Measurements from ENCODE around the gene SPTB.
"Not testable (repeated sequence)": the region's sequence is repeated elsewhere in the genome, so short reads cannot be mapped to it uniquely, and the experiment has no call there.

The SPTB gene

GRCh38 chr14:64821651-64822050 lies 58.1 kb downstream of the SPTB start:
- no peak for DNase-seq (ENCODE audit: low read depth, low spot score)

- DNase-seq (ENCODE audit: low read depth, low spot score) = no peak
Measured at GRCh38 chr14:64818151-64818550, 61.6 kb downstream of the SPTB start.

- no peak for DNase-seq (ENCODE audit: low read depth, low spot score)
Measured at GRCh38 chr14:64817631-64818030, 62.1 kb downstream of the SPTB start.

- no peak for DNase-seq (ENCODE audit: low read depth, low spot score)
Measured at GRCh38 chr14:64816221-64816783, 63.4 kb downstream of the SPTB start.

GRCh38 chr14:64815257-64815656 lies 64.5 kb downstream of the SPTB start:
- DNase-seq (ENCODE audit: low read depth, low spot score) = no peak

GRCh38 chr14:64812412-64812811 lies 67.3 kb downstream of the SPTB start:
- DNase-seq (ENCODE audit: low read depth, low spot score) = no peak

GRCh38 chr14:64811676-64812075 lies 68.0 kb downstream of the SPTB start:
- no peak for DNase-seq (ENCODE audit: low read depth, low spot score)

GRCh38 chr14:64808449-64808848 lies 71.3 kb downstream of the SPTB start:
- DNase-seq (ENCODE audit: low read depth, low spot score) = no peak

GRCh38 chr14:64807551-64807950 lies 72.2 kb downstream of the SPTB start:
- no peak for DNase-seq (ENCODE audit: low read depth, low spot score)

GRCh38 chr14:64806862-64807495 lies 72.7 kb downstream of the SPTB start:
- no peak for DNase-seq (ENCODE audit: low read depth, low spot score)

- DNase-seq (ENCODE audit: low read depth, low spot score) = no peak
Measured at GRCh38 chr14:64806202-64806861, 73.4 kb downstream of the SPTB start.

GRCh38 chr14:64805646-64806045 lies 74.1 kb downstream of the SPTB start:
- DNase-seq (ENCODE audit: low read depth, low spot score) = not testable (repeated sequence)

GRCh38 chr14:64804754-64805260 lies 74.9 kb downstream of the SPTB start:
- no peak for DNase-seq (ENCODE audit: low read depth, low spot score)

GRCh38 chr14:64801800-64802199 lies 77.9 kb downstream of the SPTB start:
- no peak for DNase-seq (ENCODE audit: low read depth, low spot score)

GRCh38 chr14:64801046-64801445 lies 78.7 kb downstream of the SPTB start:
- DNase-seq (ENCODE audit: low read depth, low spot score) = no peak

- no peak for DNase-seq (ENCODE audit: low read depth, low spot score)
Measured at GRCh38 chr14:64800000-64800399, 79.7 kb downstream of the SPTB start.

- no peak for DNase-seq (ENCODE audit: low read depth, low spot score)
Measured at GRCh38 chr14:64799555-64799954, 80.2 kb downstream of the SPTB start.

- no peak for DNase-seq (ENCODE audit: low read depth, low spot score)
Measured at GRCh38 chr14:64796369-64796768, 83.3 kb downstream of the SPTB start.

- no peak for DNase-seq (ENCODE audit: low read depth, low spot score)
Measured at GRCh38 chr14:64795921-64796320, 83.8 kb downstream of the SPTB start.

GRCh38 chr14:64795211-64795610 lies 84.5 kb downstream of the SPTB start:
- no peak for DNase-seq (ENCODE audit: low read depth, low spot score)

- DNase-seq (ENCODE audit: low read depth, low spot score) = no peak
Measured at GRCh38 chr14:64792871-64793560, 86.7 kb downstream of the SPTB start.

GRCh38 chr14:64792231-64792630 lies 87.5 kb downstream of the SPTB start:
- no peak for DNase-seq (ENCODE audit: low read depth, low spot score)
